NOMO-1 treated with DMSO at 0.1 percent for 48 hours (cell line): ENCODE results near the gene NANS.
"Not testable (repeated sequence)": the region's sequence is repeated elsewhere in the genome, so short reads cannot be mapped to it uniquely, and the experiment has no call there.

Experiments
- DNase-seq: peaks from one replicate; lab custom pipeline; 2025; ENCODE audit not compliant: unreplicated experiment; lab: John Stamatoyannopoulos, UW

Gene NANS

DNA sequence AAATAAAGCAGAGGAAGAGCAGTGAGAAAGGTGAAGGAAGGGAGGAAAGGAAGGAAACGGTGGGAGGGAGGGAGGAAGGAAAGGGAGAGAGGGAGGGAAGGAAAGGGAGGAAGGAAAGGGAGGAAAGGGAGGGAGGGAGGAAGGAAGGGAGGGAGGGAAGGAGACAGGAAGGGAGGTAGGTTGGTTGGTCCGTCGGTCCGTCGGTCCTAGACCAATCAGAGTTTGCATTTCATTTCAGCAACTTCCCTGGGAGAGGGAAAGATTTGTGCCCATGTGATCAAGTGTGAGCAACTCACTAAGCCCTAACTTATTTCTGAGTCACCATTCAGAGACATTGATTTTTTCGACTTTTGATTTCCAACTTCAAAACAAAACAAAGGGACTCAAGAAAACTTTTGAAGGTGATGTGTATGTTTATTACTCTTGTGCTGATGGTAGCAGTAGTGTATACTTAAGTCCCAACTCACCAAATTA, 18.8 kb downstream of the NANS start:
- DNase-seq = no peak

DNA sequence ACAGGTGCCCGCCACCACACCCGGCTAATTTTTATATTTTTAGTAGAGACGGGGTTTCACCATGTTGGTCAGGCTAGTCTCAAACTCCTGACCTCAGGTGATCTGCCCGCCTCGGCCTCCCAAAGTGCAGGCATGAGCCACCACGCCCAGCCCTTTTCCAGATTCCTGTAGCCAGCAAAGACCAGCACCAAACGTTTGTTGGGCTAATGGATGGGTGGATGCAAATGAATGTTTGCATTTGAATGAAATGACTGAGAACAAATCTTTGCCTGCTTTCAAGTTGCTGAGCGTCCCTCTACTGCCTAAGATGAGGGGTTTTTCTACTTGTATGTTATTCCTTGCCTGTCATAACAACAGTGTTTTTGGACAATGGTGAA, 20.0 kb downstream of the NANS start:
- DNase-seq = not testable (repeated sequence)

DNA sequence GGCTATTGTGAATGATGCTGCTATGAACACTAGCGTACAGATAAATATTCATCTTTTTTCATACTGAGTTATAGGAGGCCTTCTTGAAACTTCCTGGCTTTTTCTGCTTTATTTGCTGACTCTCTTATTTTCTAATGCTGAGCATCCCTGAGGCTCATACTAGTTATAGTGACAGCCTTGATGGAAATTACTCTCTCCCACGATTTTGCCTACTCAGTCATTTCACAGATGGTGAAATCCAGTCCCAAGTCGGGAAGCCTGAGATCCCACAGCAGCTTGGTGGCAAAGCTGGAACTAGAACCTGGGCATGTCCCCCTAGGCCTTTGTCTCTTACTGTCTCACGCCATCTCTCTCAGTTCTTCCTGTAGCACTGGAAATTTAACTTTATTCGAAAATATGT, 22.4 kb downstream of the NANS start:
- no peak for DNase-seq

DNA sequence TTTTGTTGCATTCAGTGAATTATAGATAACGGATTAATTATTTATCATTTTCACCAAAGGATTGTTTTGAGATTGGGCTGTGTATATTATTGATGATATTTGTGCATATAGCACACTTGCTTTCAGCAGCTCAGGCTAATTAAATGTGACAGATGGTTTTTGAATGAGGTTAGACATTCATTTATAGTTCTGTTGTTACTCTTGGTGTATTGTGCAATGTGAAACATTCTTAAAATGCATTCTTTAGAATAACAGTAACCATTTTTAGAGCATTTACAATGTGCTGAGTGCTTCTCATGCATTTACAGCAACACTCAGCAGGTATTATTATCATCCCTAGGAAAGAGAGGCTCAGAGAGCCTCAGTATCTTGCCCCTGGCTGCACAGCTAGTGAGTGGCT, 23.8 kb downstream of the NANS start:
- no peak for DNase-seq

DNA sequence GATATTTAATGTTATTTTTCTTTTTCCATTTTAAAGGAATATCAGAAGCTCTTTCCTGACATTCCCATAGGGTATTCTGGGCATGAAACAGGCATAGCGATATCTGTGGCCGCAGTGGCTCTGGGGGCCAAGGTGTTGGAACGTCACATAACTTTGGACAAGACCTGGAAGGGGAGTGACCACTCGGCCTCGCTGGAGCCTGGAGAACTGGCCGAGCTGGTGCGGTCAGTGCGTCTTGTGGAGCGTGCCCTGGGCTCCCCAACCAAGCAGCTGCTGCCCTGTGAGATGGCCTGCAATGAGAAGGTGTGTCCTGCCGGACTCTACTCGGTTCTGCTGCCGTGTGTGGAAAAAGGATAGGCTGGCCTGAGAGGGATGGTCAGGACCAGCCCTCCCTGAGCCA, 24.2 kb downstream of the NANS start:
- no peak for DNase-seq

DNA sequence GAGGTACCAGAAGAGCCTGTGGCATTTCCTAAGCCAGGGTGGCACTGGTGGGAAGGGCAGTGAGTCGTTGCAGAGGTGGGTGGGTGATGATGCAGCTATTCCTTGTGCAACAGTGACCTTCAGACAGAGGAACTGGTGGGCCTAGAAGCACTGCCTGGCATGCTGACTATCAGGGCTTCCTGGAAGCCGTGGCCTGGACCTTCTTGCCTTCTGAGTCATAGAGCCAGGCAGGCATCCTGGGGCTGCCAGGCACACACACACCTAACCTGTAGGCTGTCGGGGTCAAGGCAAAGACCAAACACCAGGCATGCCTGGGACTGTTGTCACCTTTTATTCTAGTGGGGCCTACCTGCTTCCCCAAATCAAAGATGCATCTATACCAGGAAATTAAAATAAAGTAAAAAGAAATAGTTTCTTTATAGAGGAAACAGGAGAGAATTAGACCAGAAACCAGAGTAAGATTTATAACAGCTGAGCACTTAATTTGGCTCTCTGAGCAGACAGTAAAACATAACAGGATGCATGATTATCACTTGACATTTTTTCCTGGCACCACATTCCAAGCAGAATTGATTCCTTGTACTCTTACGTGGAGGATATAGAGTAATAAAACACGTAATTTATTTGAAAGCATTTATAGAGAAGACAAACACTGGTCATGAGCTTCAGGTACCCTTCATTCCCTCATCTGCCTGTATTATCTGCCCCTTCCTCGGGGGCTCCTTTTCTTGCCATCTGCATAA, 25.1 kb downstream of the NANS start:
- DNase-seq = no peak

DNA sequence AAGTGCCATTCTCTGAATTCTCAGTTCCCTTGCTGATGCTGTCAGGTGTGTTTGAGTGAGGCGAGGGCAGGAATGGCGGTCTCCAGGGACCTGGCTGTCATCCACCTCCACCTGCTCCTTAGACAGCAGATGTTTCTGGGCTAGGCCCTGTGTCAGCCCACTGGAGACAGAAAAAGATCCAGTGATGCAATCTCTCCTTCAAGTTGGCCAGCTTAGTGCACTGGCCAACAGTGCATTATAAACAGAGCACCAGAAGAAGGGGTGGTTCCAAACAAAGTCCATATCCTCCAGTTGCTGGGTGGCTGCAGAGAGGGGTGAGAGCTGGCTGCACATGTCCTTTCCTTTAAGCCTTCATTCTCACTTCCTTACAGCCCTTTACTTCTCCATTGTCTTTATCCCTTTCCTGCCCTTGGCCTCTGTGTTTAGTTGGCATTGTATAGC, 26.5 kb downstream of the NANS start:
- DNase-seq = no peak

DNA sequence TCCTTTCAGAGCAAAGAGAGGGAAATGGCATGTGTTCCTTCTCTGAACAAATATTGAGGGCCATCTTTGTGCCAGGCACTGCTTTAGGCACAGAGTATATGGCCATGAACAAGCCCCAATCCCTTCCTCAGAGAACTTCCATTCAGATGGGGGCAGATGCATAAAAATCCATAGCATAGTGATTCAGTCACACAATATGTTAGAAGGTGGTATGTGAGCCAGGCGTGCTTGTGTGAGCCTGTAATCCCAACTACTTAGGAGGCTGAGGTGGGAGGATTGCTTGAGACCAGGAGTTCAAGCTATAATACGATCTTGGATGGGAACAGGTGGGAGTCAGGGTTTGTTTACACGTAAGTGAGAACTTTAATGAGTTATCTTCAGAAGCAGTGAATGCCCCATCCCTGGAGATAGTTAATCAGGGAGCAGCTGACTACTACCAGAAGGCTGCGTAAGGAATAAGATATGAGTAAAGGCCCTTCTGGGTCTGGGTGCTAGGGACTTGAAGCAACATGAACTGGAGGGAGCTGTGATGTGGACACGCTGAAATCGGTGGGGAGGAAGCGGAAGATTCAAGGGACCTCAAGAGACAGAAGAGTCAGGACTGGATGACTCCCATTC, 27.1 kb downstream of the NANS start:
- DNase-seq = no peak

DNA sequence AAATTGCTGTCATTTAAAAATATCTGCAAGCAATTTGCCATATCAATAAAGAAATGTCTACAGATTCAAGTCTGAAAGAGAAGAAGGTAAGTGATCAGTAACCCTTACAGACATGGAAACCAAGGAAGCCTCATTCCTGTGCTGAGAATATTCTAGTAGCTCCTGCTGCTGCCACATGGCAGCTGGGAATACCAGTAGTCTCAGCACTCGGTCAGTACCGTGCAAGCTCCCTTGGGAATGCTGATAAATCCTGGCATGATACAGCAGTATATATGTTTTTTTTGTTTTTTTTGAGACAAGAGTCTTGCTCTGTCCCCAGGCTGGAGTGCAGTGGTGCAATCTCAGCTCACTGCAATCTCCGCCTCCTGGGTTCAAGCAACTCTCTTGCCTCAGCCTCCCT, 27.9 kb downstream of the NANS start:
- DNase-seq = no peak

DNA sequence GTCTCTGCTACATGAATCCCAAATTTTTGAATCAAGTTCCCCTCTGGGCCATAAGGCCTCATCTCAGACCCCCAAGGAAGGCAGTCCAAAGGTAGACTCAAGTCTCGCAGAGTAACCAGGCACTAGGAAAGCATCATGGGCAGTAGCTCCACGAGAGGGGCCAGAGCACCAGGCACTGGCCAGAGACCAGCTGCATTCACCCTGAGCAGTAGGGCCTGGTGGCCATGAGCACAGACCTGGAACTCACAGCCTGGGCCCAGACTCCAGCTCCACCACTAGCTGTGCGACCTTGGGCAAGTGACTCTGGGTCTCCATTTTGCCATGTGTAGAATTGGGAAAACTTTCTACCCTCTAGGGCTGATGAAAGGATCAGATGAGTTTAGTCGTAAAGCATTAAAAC, 28.5 kb downstream of the NANS start:
- DNase-seq = no peak

DNA sequence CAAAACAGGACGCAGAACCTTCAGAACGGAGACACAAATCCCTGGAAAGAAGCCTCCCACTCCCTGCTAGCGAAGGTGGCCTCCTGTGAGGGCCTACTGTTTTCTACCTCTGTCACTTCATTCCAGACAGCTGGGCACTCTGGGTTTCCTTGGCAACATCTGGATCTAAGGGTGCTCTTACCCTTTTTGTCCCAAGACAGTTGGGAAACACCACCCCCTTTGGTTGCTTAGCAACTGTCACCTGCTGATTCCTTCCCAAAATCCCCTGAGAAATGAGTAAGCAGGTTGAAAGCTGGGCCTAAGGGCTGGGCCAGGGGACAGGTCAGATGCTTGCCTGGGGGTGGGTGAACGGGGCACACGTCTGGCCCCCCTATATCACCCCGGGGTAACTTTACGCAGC, 29.4 kb downstream of the NANS start:
- DNase-seq = no peak

DNA sequence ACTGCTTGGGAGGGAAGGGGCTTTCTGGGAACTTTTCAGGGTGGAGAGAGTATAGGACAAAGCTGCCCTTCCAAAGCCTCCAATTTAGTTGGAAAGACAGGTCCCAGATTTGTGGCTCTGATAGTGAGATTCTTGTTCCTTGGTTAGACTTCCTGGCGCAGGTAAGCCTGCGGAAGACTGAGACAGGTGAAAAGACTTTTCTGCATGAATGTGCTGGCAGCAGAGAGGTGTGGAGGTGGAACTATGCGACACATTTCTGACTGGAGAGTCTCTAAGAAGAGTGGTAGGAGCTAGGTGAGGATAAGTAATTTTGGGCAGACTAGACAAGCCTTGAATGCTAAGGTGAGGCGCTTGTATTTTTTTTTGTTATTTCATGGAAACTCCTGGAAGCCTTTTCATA, 29.9 kb downstream of the NANS start:
- no peak for DNase-seq

DNA sequence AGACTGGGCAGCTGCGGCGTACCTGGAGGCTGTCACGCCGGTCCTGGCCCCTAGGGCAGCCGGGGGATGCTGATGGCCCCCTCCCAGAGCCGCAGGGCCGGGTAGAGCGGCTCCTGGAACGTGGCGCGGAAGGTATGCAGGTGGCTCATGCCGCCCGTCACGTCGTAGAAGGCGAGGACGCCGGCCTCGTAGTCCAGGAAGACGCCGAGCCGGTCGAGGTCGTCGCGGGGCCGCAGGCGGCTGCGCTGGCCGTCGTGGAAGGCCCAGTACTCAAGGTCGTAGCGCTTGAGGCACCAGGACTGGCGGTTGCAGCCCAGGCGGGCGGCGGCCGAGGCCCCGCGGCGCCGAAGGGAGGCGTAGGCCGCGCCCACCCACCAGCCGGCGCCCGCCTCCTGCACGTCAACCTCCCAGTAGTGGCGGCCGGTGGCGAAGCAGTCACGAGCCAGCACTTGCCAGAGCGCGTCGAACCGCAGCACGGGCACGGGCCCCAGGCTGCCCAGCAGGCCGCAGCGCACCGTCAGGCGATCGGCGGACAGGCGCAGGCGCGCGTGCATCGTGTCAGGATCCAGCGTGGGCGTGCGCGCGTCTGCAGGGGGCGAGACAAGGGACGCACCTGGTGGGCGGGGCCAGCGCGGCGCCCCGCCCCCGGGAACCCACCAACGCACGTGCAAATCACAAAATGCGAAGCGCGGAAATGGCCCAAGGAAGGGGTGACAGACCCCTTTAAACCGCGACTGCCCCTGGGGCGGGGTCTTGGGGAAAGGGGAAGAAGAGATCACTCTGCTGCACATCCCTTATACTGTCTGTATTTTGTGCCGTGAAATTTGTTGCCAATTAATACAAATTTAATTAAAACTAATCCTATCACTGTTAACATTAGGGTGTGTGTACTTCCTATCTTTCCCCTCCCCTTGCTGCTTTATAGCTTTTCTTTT, 31.2 kb downstream of the NANS start:
- no peak for DNase-seq

DNA sequence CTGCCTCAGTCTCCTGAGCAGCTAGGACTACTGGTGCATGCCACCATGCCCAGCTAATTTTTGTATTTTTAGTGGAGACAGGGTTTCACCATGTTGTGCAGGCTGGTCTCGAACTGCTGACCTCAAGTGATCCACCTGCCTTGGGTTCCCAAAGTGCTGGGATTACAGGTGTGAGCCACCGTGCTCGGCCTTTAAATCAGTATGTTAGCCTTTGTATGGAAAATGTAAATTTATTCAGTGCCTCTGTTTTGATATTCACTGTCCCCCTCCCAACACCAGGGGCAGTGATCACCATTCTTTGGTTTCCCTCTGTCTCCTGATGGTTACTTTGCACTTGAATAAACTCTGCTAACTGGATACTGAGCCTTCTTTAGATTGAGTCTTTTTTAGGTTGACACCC, 34.1 kb downstream of the NANS start:
- not testable (repeated sequence) for DNase-seq

DNA sequence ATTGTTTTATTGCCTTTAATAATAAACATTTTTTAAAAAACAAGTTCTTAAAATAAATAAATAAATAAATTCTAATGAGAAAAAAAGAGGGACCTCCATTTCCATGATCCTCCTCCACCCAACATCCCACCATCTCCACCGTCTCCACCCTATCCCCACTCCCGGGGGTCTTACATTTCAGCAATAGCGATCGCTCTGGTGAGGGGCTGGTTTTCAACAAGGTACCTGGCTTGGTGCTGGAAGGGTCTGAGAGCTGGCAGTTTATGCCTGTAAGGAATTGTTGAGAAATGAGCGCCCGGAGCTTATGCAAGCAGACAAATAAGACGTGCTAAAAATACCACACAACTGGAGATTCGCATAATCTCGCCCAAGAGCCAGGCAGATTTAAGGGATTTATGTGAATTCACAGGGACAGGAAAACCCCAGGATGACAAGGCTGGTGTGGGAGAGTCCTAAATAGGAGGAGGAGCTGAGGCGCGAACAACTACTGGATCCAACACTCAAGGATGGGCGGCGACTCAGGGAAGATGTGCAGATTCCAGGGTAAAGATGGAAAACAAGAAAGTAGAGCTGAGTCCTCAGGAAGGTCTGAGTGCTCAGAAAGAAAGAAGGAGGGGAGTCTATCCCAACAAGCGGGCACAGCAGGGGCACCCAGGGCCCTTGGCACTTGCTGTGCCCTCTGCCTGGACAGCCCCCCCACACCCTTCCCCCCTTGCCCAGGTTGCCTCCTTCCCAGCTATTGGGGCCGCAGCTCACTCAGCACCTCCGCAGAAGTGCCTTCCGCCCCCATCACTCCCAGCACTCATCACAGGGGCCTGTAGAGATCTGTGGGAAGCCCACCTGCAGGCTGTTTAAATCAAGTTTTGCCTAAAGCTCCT, 35.4 kb downstream of the NANS start:
- no peak for DNase-seq

DNA sequence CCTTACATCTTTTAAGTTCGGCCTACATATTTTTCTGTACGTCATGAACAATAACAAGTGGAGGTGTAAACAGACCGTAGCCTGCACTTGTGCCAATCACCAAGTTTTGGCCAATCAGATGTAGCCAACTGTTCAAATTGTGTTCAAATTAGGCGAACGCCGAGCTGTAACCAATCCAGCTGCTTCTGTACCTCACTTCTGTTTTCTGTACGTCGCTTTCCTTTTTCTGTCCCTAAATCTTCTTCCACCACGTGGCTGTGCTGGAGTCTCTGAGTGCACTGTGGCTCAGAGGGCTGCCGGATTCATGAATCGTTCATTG, 36.0 kb downstream of the NANS start:
- no peak for DNase-seq

DNA sequence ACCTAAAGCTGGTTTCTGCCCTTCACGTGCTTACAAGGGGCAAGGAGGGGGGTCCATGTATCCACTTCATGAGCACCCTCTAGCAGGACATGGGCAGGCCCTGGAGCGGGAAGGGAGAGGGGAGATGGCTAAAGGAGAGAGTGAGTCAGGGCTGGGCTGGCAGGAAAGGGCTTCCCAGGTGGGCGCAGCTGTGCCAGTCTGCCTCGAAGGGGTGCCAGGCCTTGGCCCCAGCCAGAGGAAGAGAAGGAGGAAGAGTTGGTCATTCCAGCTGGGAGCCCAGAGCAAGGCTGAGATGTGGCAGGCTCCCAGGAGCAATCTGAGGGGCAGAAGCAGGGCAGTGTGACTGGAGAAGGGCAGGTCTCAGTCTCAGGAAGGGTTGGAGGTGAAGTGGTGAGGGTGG, 37.8 kb downstream of the NANS start:
- no peak for DNase-seq

DNA sequence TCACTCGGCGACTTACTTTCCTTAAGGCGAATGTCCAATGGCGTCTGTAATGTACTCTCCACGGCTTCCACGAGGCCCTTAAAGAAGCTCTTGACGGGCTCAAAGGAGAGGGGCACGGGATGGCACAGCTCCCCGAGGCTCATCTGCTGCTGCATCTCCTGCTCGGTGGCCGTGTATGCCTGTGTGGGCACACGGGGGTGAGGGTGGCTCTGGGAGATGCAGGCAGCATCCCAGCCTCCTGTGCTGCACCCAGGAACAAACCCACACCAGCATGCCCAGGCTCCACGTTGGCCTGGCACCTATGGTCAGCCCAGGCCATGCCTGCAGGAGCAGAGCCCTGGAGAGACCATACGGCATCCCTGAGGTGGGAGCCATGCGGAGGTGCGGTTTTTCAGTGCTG, 38.3 kb downstream of the NANS start:
- no peak for DNase-seq

DNA sequence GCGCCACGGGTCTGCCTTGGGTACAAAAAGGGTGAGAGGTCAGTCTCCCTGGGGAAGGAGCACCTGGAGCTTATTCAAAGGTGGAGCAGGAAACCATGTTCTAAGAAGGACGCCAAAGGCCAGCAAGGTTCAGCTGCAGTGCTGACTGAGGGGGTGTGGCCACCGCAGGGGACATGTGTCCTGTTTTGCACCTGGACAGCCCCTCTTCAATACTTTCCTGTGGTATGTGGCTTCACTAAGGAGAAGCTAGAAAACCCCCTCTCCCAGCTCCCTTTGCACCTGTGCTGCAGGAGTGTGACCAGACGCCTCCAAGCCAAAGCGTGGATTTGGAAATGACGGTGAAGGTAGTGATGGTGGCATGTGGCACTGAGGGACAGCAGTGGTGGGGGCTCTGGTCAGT, 38.9 kb downstream of the NANS start:
- DNase-seq = no peak

DNA sequence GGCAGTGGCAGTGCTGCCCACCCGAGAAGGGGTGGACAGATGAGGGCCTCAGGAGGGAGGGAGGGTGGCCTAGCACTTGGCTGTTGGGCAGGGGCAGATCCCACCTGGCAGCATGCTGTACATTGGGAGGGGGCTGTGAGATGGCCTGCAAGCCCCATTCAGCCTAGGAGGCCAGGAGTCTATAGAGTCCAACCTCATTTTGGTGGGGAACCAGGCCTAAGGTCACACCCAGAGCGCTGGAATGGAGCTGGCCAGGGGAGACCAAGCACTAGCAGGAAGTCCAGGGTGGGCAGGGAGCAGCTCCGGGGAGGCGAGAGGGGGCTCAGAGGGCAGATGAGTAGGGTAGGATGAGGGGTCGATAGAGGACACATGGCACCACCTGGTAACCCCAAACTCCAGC, 39.6 kb downstream of the NANS start:
- no peak for DNase-seq

DNA sequence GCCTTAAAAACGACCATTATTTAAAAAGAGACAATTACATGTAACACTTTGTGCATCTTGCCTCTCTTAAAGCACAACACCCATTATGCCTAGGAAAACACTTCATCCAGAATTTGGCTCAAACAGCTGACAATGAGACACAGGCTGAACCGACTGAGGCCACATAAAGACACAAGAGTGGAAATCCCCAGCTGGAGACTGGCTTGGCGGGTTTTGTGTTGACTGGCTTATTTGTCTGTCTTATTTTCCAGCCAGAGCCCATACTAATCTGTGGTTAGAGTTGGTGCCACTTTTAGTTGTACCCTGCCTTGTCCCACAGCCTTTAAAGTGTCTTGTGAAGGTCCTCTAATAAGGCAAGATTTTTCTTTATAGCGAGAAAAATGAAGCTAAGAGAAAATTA, 41.3 kb downstream of the NANS start:
- no peak for DNase-seq
